IPS-15b (cell line): Measurements from ENCODE around the gene TUBA1A.
"Not testable (repeated sequence)": the region's sequence is repeated elsewhere in the genome, so short reads cannot be mapped to it uniquely, and the experiment has no call there.

Source experiments
- H3K27me3 ChIP-seq: one replicate; pipeline ENCODE4 v1.6.1; 2013; ENCODE audit warnings: low read length; ENCODE audit not compliant: control insufficient read depth, insufficient read depth
- H3K36me3 ChIP-seq: one replicate; pipeline ENCODE4 v1.6.1; 2013; ENCODE audit warnings: low read length; ENCODE audit not compliant: control insufficient read depth, insufficient read depth
- H3K4me1 ChIP-seq: one replicate; pipeline ENCODE4 v1.6.1; 2013; ENCODE audit warnings: mild to moderate bottlenecking, low read length; ENCODE audit not compliant: control insufficient read depth, insufficient read depth
- H3K4me3 ChIP-seq: one replicate; pipeline ENCODE4 v1.5.1; 2013; ENCODE audit warnings: low read depth, low read length
- H3K9ac ChIP-seq: one replicate; pipeline ENCODE4 v1.6.1; 2013; ENCODE audit warnings: low read depth, mild to moderate bottlenecking, low read length
- H3K9me3 ChIP-seq: one replicate; pipeline ENCODE4 v1.6.1; 2013; ENCODE audit warnings: mild to moderate bottlenecking, low read length; ENCODE audit not compliant: control insufficient read depth, insufficient read depth

The TUBA1A gene

GRCh38 chr12:49183214-49183950 is 5.5 kb downstream of the TUBA1A start:
- not testable (repeated sequence) for H3K9ac ChIP-seq, H3K4me3 ChIP-seq, H3K4me1 ChIP-seq, H3K36me3 ChIP-seq, H3K27me3 ChIP-seq, H3K9me3 ChIP-seq

- H3K9me3 ChIP-seq: no peaks in the 10 kb centered on the region
- H3K36me3 ChIP-seq: no peaks in the 10 kb centered on the region
- H3K9ac ChIP-seq: no peak overlapping the region
- H3K4me1 ChIP-seq: no peaks in the 10 kb centered on the region
- no peak overlapping the region for H3K4me3 ChIP-seq
- no peaks in the 10 kb centered on the region for H3K27me3 ChIP-seq
These were observed 14.7 kb downstream of the TUBA1A start for GRCh38 chr12:49174218-49174617.

GRCh38 chr12:49170924-49171323 is 18.0 kb downstream of the TUBA1A start:
- Histone ChIP-seq H3K9ac (no peak overlapping the region), H3K9me3 (no peaks in the 10 kb centered on the region), H3K36me3 (no peaks in the 10 kb centered on the region), H3K4me1 (no peaks in the 10 kb centered on the region), H3K27me3 (no peaks in the 10 kb centered on the region), H3K4me3 (no peak overlapping the region)

- Histone ChIP-seq H3K27me3 (no peaks in the 10 kb centered on the region), H3K4me1 (no peaks in the 10 kb centered on the region), H3K36me3 (no peaks in the 10 kb centered on the region), H3K9me3 (no peaks in the 10 kb centered on the region), H3K9ac (no peak overlapping the region), H3K4me3 (no peak overlapping the region)
These were observed 23.8 kb downstream of the TUBA1A start for GRCh38 chr12:49165114-49165513.

DNA sequence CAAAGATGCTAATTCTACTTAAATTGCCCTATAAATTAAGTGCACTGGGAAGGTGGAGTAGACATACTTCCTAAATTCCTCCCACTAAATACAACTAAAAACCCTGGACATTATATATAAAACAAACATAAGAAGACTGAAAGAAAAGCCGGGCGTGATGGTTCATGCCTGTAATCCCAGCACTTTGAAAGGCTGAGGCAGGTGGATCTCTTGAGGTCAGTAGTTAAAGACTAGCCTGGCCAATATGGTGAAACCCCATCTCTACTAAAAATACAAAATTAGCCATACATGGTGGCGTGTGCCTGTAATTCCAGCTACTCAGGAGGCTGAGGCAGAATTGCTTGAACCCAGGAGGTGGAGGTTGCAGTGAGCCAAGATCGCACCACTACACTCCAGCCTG is 27.0 kb downstream of the TUBA1A start:
- H3K36me3 ChIP-seq, H3K9me3 ChIP-seq, H3K4me3 ChIP-seq, H3K27me3 ChIP-seq, H3K4me1 ChIP-seq, H3K9ac ChIP-seq: not testable (repeated sequence)

DNA sequence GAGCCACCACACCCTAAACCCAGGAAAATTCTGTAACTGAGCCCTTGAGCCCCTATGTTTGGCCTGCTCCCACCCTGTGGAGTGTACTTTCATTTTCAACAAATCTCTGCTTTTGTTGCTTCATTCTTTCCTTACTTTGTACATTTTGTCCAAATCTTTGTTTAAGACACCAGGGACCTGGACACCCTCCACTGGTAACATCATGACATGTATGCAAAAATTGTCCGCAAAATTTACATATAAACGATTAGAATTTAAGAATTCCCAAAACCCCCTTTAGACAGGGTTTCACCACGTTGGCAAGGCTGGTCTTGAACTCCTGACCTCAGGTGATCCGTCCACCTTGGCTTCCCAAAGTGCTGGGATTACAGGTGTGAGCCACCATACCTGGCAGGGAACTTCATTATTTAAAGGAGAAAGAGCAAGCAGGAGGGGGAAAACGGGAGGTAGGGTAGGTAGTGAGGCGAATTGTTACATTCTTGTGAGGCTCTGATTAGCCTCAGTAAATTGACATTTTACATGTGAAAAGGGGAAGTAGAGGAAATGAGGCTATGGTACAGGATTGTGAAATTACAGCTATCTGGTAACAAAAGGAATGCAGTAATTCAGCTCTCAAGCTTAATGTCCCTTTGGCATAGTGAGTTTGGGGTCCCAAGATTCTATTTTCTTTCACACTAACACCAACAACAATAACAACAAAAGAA is 27.6 kb downstream of the TUBA1A start:
- Histone ChIP-seq H3K9ac (no peak overlapping the region), H3K27me3 (no peaks in the 10 kb centered on the region), H3K4me3 (no peak overlapping the region), H3K4me1 (no peaks in the 10 kb centered on the region), H3K9me3 (no peaks in the 10 kb centered on the region), H3K36me3 (no peaks in the 10 kb centered on the region)

DNA sequence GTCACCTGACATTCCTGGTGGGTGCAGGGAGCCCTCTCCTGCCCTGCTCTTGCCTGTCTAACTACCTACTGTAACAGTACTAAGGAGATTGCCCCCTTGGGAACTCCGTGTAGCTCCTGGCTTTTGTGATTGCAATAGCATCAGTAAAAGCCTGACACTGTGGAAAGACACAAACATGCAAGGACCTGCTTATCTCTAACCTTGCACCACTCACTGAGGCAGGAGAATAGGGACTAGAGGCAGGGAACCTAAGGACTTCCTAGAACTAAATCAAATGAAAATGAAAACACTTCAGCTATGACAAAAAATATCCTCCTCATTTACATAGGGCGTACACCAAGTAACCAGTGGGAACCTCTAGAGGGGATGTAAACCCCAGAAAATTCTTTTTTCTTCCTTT is 28.5 kb downstream of the TUBA1A start:
- no peaks in the 10 kb centered on the region for H3K27me3 ChIP-seq
- H3K4me3 ChIP-seq: no peak overlapping the region
- H3K9ac ChIP-seq: no peak overlapping the region
- H3K36me3 ChIP-seq: no peaks in the 10 kb centered on the region
- no peaks in the 10 kb centered on the region for H3K9me3 ChIP-seq
- H3K4me1 ChIP-seq: no peaks in the 10 kb centered on the region

DNA sequence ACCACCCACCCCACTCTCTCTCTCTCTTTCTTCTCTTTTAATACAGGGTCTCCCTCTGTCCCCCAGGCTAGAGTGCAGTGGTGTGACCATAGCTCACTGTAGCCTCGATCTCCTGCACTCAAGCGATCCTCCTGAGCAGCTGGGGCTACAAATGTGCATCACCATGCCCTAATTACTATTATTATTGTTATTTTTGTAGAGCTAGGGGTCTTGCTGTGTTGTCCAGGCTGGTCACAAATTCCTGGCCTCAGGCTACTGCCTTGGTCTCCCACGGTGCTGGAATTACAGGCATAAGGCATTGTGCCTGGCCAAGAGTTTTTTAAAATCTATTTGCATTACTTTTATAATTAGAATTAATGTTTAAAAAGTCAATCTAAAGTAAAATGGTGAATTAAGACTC is 34.7 kb downstream of the TUBA1A start:
- Histone ChIP-seq H3K9me3 (no peaks in the 10 kb centered on the region), H3K9ac (no peak overlapping the region), H3K27me3 (no peaks in the 10 kb centered on the region), H3K36me3 (no peaks in the 10 kb centered on the region), H3K4me3 (no peak overlapping the region), H3K4me1 (no peaks in the 10 kb centered on the region)

DNA sequence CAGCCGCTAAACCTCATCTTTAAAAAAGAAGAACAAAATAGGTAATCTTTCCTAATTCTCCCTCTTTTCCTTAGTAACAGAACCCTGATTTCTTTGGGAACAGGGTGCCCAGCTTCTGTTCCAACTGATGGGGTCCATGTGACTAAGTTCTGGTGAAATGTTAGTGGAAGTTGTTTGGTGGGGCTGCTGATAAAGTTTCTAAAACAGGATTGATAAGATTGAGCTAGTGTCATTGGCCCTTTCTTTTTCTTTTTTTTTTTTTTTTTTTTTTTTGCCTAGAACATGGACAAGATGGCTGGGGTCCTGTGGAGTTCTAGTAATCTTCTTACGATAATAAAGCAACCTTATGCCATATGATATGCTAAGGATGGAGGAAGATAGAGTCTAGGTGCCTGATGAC is 41.5 kb downstream of the TUBA1A start:
- Histone ChIP-seq H3K9me3 (no peaks in the 10 kb centered on the region), H3K4me3 (no peak overlapping the region), H3K4me1 (no peaks in the 10 kb centered on the region), H3K36me3 (no peaks in the 10 kb centered on the region), H3K9ac (no peak overlapping the region), H3K27me3 (no peaks in the 10 kb centered on the region)

GRCh38 chr12:49146406-49146805 is 42.5 kb downstream of the TUBA1A start:
- Histone ChIP-seq H3K4me1 (no peaks in the 10 kb centered on the region), H3K4me3 (no peak overlapping the region), H3K27me3 (no peaks in the 10 kb centered on the region), H3K9ac (no peak overlapping the region), H3K9me3 (no peaks in the 10 kb centered on the region), H3K36me3 (no peaks in the 10 kb centered on the region)

- Histone ChIP-seq H3K36me3 (no peaks in the 10 kb centered on the region), H3K4me3 (no peak overlapping the region), H3K4me1 (no peaks in the 10 kb centered on the region), H3K27me3 (no peaks in the 10 kb centered on the region), H3K9ac (no peak overlapping the region), H3K9me3 (no peaks in the 10 kb centered on the region)
These were observed 44.5 kb downstream of the TUBA1A start for GRCh38 chr12:49144384-49144783.

DNA sequence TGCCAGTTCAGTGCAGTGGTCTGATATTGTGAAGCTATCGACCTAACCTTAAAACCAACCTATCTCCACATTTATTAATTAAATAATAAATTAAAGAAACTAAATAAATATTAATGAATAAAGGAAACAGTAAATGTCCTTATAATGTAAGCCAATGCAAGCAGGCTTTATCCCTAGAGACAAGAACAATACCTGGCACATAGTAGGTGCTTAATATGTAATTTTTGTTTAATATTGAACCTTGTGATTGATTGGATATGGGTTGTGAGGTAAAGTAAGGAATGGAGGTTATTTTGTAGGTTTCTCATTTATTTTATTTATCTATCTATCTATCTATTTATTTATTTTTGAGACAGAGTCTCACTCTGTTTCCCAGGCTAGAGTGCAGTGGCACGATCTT is 49.9 kb downstream of the TUBA1A start:
- H3K4me1 ChIP-seq: no peaks in the 10 kb centered on the region
- no peaks in the 10 kb centered on the region for H3K36me3 ChIP-seq
- H3K27me3 ChIP-seq: no peaks in the 10 kb centered on the region
- no peak overlapping the region for H3K4me3 ChIP-seq
- no peaks in the 10 kb centered on the region for H3K9me3 ChIP-seq
- no peak overlapping the region for H3K9ac ChIP-seq
